ENCODE results near the gene C2CD2L.
"Not testable (repeated sequence)": the region's sequence is repeated elsewhere in the genome, so short reads cannot be mapped to it uniquely, and the experiment has no call there.

The C2CD2L gene

GRCh38 chr11:119153049-119153818, 46.1 kb downstream of the C2CD2L start:
- no peak for DNase-seq

- no peak for DNase-seq
Observed at GRCh38 chr11:119154178-119154577, 47.0 kb downstream of the C2CD2L start.

- DNase-seq = no peak
Observed at GRCh38 chr11:119155733-119156492, 48.8 kb downstream of the C2CD2L start.

GRCh38 chr11:119156496-119156895, 49.4 kb downstream of the C2CD2L start:
- DNase-seq = no peak

- DNase-seq = no peak
Observed at GRCh38 chr11:119157063-119157462, 49.9 kb downstream of the C2CD2L start.

- DNase-seq = no peak
Observed at GRCh38 chr11:119158467-119158866, 51.3 kb downstream of the C2CD2L start.

GRCh38 chr11:119160151-119160550, 53.0 kb downstream of the C2CD2L start:
- DNase-seq = no peak

- no peak for DNase-seq
Observed at GRCh38 chr11:119161871-119162270, 54.7 kb downstream of the C2CD2L start.

GRCh38 chr11:119166368-119167076, 59.4 kb downstream of the C2CD2L start:
- no peak for DNase-seq

GRCh38 chr11:119167077-119167458, 59.9 kb downstream of the C2CD2L start:
- DNase-seq = not testable (repeated sequence)

- no peak for DNase-seq
Observed at GRCh38 chr11:119167933-119168332, 60.8 kb downstream of the C2CD2L start.
